ENCODE measurements around the gene C8A. TPM values are rescaled to one million over a fixed set of nuclear protein-coding genes. Genes with fewer than 3 reads are reported as not detected.
A peak's percentile ranks its signal among the peaks of the same experiment; 100 is the strongest.

Gene C8A
- total RNA-seq, 1 experiment from 2014 or later, result 0.13 TPM

GRCh38 chr1:56808410-56808809 is 46.2 kb upstream of the C8A start (continued):
- TF ChIP-seq STAT6 (CRISPR knock-in tag; conservative IDR thresholded peaks at IDR 0.05; ENCODE audit: low read depth) (no peak), FOXK1 (CRISPR knock-in tag; IDR thresholded peaks at IDR 0.05) (no peak), NFATC4 (CRISPR knock-in tag; IDR thresholded peaks at IDR 0.05) (no peak), TEAD1 (CRISPR knock-in tag; IDR thresholded peaks at IDR 0.05) (no peak), GABPB1 (CRISPR knock-in tag; IDR thresholded peaks at IDR 0.05) (no peak), GRHL2 (CRISPR knock-in tag; IDR thresholded peaks at IDR 0.05; ENCODE audit: insufficient replicate concordance, severe bottlenecking) (no peak), TP53 (CRISPR knock-in tag; IDR thresholded peaks at IDR 0.05) (no peak), IRF2 (CRISPR knock-in tag; IDR thresholded peaks at IDR 0.05; ENCODE audit: borderline replicate concordance, low read depth) (no peak), USF2 (CRISPR knock-in tag; IDR thresholded peaks at IDR 0.05) (no peak), MYBL2 (CRISPR knock-in tag; IDR thresholded peaks at IDR 0.05) (no peak)

GRCh38 chr1:56811331-56811730 is 43.3 kb upstream of the C8A start:
- no peaks in the 10 kb centered on the region for H3K27me3 Mint-ChIP-seq (ENCODE audit: low read depth)
- POLR2A ChIA-PET, result no interaction called here
- no peak overlapping the region for H3K27ac Mint-ChIP-seq
- ATAC-seq (peak; percentile 59), DNase-seq (ENCODE audit: low spot score) (no peak)
- peaks cover 8% of the 10 kb centered on the region for H3K9me3 Mint-ChIP-seq
- peaks cover 2% of the 10 kb centered on the region; the same call in 1 of the 2 replicates for H3K4me1 Mint-ChIP-seq
- no peak overlapping the region for H3K4me3 Mint-ChIP-seq
- CTCF ChIA-PET, result interaction anchor here (0.8 kb wide), 1 partner anchor 10 kb away, joined by 3 read pairs; no protein-coding TSS in a partner anchor
- H3K36me3 Mint-ChIP-seq, result no peaks in the 10 kb centered on the region
- no peak for TF ChIP-seq AR (CRISPR knock-in tag; IDR thresholded peaks at IDR 0.05)
- TF ChIP-seq HMGA2 (CRISPR knock-in tag; IDR thresholded peaks at IDR 0.05), result no peak
- TF ChIP-seq FOXP4 (CRISPR knock-in tag; IDR thresholded peaks at IDR 0.05), result no peak
- no peak for TF ChIP-seq MLX (CRISPR knock-in tag; IDR thresholded peaks at IDR 0.05)
- no peak for TF ChIP-seq ATF1 (CRISPR knock-in tag; IDR thresholded peaks at IDR 0.05)
- no peak for TF ChIP-seq ZNF532 (CRISPR knock-in tag; IDR thresholded peaks at IDR 0.05; ENCODE audit: borderline replicate concordance)
- TF ChIP-seq E2F1 (CRISPR knock-in tag; IDR thresholded peaks at IDR 0.05), result no peak
- no peak for TF ChIP-seq NR3C1 (CRISPR knock-in tag; conservative IDR thresholded peaks at IDR 0.05; ENCODE audit: low read depth)
- TF ChIP-seq ZNF423 (CRISPR knock-in tag; IDR thresholded peaks at IDR 0.05), result no peak
- TF ChIP-seq ZMAT4 (CRISPR knock-in tag; IDR thresholded peaks at IDR 0.05), result no peak
- no peak for TF ChIP-seq RORB (CRISPR knock-in tag; IDR thresholded peaks at IDR 0.05)
- TF ChIP-seq MAX (CRISPR knock-in tag; IDR thresholded peaks at IDR 0.05), result no peak
